HuH-7.5 (cell line): ENCODE measurements around the gene PRPF31.
"Not testable (repeated sequence)": the region's sequence is repeated elsewhere in the genome, so short reads cannot be mapped to it uniquely, and the experiment has no call there.

Experiments used
- DNase-seq: peaks from one replicate; pipeline ENCODE4 v3.0.0; 2011; ENCODE audit warnings: low spot score

The PRPF31 gene

GRCh38 chr19:54115109-54116063 lies at the start of gene PRPF31, which contains the start of gene TFPT:
TSS of gene PRPF31 (plus strand) at chr19:54115754. CDS start at chr19:54118279, 2,525 bp downstream.
TSS of gene TFPT (minus strand) at chr19:54115657. CDS start at chr19:54115269, 388 bp downstream.
- peak; percentile 99 for DNase-seq

- no peak for DNase-seq
Measured at GRCh38 chr19:54069470-54069869, 46.1 kb upstream of the PRPF31 start.

- DNase-seq = no peak
Measured at GRCh38 chr19:54073829-54074228, 41.7 kb upstream of the PRPF31 start.

GRCh38 chr19:54074851-54075250 lies 40.7 kb upstream of the PRPF31 start:
- no peak for DNase-seq

- DNase-seq = no peak
Measured at GRCh38 chr19:54077334-54077733, 38.2 kb upstream of the PRPF31 start.

- no peak for DNase-seq
Measured at GRCh38 chr19:54081032-54081431, 34.5 kb upstream of the PRPF31 start, which contains the start of gene TARM1. TSS of gene TARM1 (minus strand) at chr19:54081365. CDS start at chr19:54081340, 25 bp downstream.

- no peak for DNase-seq
Measured at GRCh38 chr19:54084410-54084809, 31.1 kb upstream of the PRPF31 start.

GRCh38 chr19:54094426-54095000 lies 21.0 kb upstream of the PRPF31 start:
- no peak for DNase-seq

GRCh38 chr19:54095136-54095858 lies 20.3 kb upstream of the PRPF31 start:
- DNase-seq = peak; percentile 5

- peak; percentile 7 for DNase-seq
Measured at GRCh38 chr19:54095859-54096616, 19.5 kb upstream of the PRPF31 start.

GRCh38 chr19:54096617-54097106 lies 18.9 kb upstream of the PRPF31 start:
- no peak for DNase-seq

GRCh38 chr19:54099190-54099902 lies 16.2 kb upstream of the PRPF31 start:
- DNase-seq = no peak

- DNase-seq = not testable (repeated sequence)
Measured at GRCh38 chr19:54099903-54100255, 15.7 kb upstream of the PRPF31 start.

- DNase-seq = no peak
Measured at GRCh38 chr19:54100561-54100960, 15.0 kb upstream of the PRPF31 start, which contains the start of gene OSCAR. TSS of gene OSCAR (minus strand) at chr19:54100803. CDS start at chr19:54100792, 11 bp downstream.

GRCh38 chr19:54102421-54103169 lies 13.0 kb upstream of the PRPF31 start, which contains the start of gene NDUFA3:
TSS of gene NDUFA3 (plus strand) at chr19:54102855. CDS start at chr19:54102879, 24 bp downstream.
- DNase-seq = peak; percentile 100

GRCh38 chr19:54104998-54105715 lies 10.4 kb upstream of the PRPF31 start:
- no peak for DNase-seq

GRCh38 chr19:54105796-54106195 lies 9.8 kb upstream of the PRPF31 start:
- no peak for DNase-seq

GRCh38 chr19:54106716-54107115 lies 8.8 kb upstream of the PRPF31 start:
- DNase-seq = no peak

- no peak for DNase-seq
Measured at GRCh38 chr19:54107876-54108490, 7.6 kb upstream of the PRPF31 start.
